ENCODE data around the gene CAPZA1. TPM values are rescaled to one million over a fixed set of nuclear protein-coding genes. Genes with fewer than 3 reads are reported as not detected.
A peak's percentile ranks its signal among the peaks of the same experiment; 100 is the strongest.

CAPZA1 gene
- total and polyA plus RNA-seq, 12 donors = 60.1 to 178 (median 94.0) TPM

DNA sequence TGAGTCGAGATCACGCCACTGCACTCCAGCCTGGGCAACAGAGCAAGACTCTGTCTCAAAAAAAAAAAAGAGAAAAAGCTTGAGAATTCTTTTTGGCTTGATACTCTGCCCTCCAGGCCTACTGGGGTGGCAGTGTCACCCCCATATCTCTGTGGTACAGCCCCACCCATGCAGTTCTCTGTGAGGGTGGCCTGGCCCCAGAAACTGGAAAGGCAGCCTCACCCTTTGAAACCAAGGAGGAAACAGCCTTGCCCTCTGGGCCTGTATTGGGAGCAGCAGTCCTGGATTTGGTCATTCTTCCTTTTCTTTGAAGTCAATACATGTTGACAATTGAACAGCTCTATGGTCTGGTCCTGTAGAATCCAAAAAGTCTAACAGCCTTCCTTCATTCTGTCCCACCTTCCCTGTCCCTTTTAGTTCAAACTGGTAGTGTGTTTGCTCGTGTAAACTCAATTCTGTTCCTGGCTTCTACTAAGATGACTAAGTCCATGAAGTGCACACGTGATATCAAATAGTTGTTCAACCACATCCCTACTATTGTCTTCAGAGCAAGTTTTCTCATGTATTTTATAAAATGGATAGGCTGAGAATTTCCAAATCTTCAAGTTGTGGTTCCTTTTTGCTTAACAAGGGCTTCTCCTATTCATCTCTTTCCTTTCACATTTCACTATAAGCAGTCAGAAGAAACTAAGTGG lies 13.9 kb upstream of the CAPZA1 start:
- Histone ChIP-seq H3K9me3 (replicated peaks in 1 of 3) (no peaks in the 10 kb centered on the region), H3K27me3 (no peaks in the 10 kb centered on the region), H3K27ac (no peak overlapping the region), H3K36me3 (replicated peaks in 1 of 2) (peaks cover 0 to 66% of the 10 kb centered on the region in 2 donors), H3K4me1 (replicated peaks in 1 of 2) (no peaks in the 10 kb centered on the region), H3K4me3 (no peak overlapping the region)
- TF ChIP-seq, protein P1, sequence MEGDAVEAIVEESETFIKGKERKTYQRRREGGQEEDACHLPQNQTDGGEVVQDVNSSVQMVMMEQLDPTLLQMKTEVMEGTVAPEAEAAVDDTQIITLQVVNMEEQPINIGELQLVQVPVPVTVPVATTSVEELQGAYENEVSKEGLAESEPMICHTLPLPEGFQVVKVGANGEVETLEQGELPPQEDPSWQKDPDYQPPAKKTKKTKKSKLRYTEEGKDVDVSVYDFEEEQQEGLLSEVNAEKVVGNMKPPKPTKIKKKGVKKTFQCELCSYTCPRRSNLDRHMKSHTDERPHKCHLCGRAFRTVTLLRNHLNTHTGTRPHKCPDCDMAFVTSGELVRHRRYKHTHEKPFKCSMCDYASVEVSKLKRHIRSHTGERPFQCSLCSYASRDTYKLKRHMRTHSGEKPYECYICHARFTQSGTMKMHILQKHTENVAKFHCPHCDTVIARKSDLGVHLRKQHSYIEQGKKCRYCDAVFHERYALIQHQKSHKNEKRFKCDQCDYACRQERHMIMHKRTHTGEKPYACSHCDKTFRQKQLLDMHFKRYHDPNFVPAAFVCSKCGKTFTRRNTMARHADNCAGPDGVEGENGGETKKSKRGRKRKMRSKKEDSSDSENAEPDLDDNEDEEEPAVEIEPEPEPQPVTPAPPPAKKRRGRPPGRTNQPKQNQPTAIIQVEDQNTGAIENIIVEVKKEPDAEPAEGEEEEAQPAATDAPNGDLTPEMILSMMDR (IDR thresholded peaks at IDR 0.05) = no peak
- no peak for TF ChIP-seq POLR2A (IDR thresholded peaks at IDR 0.05)
- intact Hi-C loops (cut with DNase I) = no loop called here
- no peak for DNase-seq
- WGBS, 4 donors = 86 to 97% (median 89%) methylated on average over 4 of the region's 4 CpGs

DNA sequence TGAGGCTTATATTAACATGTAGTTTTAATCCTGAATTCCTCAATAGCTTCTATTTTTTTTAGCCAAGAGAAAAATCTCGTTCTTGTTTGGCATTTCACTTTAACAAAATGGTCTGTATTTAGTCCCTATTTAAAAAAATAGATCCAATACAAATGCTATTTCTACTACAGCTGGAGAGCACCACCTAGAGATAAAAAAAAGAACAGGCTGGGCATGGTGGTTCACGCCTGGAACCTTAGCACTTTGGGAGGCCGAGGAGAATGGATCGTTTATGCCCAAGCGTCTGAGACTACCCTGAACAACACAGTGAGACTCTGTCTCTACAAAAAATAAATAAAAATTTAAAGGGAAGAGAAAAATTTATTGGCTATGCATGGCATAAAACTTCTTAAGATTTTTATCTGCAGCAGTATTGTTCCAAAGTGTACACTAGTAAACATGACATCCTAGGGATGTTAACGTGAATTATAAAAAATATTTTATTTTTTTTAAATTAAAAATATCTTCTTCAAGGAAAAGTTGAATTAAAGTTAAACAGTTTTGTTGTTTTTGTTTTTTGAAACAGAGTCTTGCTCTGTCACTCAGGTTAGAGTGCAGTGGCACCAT lies 5.1 kb upstream of the CAPZA1 start:
- Histone ChIP-seq H3K36me3 (replicated peaks in 1 of 2) (peaks cover 0 to 23% of the 10 kb centered on the region in 2 donors), H3K9me3 (replicated peaks in 1 of 3) (no peaks in the 10 kb centered on the region), H3K27ac (peak overlapping the region in 1 of 5 donors; percentile 13), H3K27me3 (no peaks in the 10 kb centered on the region), H3K4me1 (replicated peaks in 1 of 2) (peaks cover 11 to 16% of the 10 kb centered on the region in 2 donors), H3K4me3 (no peak overlapping the region)
- TF ChIP-seq POLR2A (IDR thresholded peaks at IDR 0.05) = no peak
- TF ChIP-seq, protein P1 (IDR thresholded peaks at IDR 0.05) = peak; percentile 17 to 65 (median 60)
- intact Hi-C loops (cut with DNase I) = loop anchor here (5.0 to 10.0 kb wide), 6 partner anchors 93 to 222 kb away; partner anchors contain the start of genes CTTNBP2NL (in 1 of the 2), RHOC (in 1 of the 2) and WNT2B (in 1 of the 2)
- 57 to 74% (median 67%) methylated on average over 6 of the region's 6 CpGs for WGBS, 4 donors
- peak in 1 of 7 donors; percentile 29 for DNase-seq

DNA sequence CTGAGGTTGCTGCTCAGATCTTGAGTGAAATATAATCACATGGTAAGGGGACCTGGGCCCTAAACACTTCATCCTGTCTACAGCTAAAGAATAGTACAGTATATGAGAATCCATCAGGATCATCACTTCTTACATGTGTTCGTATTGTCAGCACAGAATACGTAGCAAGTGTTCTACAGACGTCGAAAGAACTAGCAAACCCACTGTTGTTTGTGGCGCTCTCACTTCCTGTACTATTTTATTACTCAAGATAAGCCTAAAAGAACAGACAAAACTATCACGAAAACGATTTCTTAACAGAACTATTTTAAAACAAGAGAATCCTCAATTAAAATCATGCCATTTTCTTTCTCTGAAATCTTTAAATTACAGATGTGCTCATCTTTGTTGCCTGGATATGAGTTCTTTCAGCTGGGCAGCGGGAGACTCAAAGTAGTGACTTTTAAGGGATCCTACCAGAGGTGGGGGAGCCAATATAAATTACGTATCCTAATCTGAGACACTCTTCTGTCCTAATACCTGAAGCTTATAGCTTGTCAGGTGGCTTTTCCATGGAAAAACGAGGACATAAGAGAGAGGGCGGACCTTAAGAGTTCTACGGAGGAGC lies 1.4 kb upstream of the CAPZA1 start:
- H3K4me3 ChIP-seq = peak overlapping the region; percentile 69 to 93 (median 88)
- no peaks in the 10 kb centered on the region for H3K9me3 ChIP-seq (replicated peaks in 1 of 3)
- H3K36me3 ChIP-seq (replicated peaks in 1 of 2) = peaks cover 0 to 6% of the 10 kb centered on the region in 2 donors
- no peak for DNase-seq
- peaks cover 17 to 42% of the 10 kb centered on the region in 2 donors for H3K4me1 ChIP-seq (replicated peaks in 1 of 2)
- H3K27ac ChIP-seq = peak overlapping the region; percentile 95 to 99 (median 96)
- peak in 1 of 2 donors; percentile 17 for TF ChIP-seq POLR2A (IDR thresholded peaks at IDR 0.05)
- TF ChIP-seq, protein P1 (IDR thresholded peaks at IDR 0.05) = no peak
- WGBS, 4 donors = 0 to 2% (median 1%) methylated on average over 12 of the region's 12 CpGs
- intact Hi-C loops (cut with DNase I) = loop anchor here (5.0 to 10.0 kb wide), 5 partner anchors 89 to 223 kb away; partner anchors contain the start of genes CTTNBP2NL (in 1 of the 2), RHOC (in 1 of the 2) and WNT2B (in 1 of the 2)
- no peaks in the 10 kb centered on the region for H3K27me3 ChIP-seq

Measured in adrenal gland (tissue), 12 donors.